ENCODE data around the gene ANKRD55.
"Not testable (repeated sequence)": the region's sequence is repeated elsewhere in the genome, so short reads cannot be mapped to it uniquely, and the experiment has no call there.

ANKRD55 gene

DNA sequence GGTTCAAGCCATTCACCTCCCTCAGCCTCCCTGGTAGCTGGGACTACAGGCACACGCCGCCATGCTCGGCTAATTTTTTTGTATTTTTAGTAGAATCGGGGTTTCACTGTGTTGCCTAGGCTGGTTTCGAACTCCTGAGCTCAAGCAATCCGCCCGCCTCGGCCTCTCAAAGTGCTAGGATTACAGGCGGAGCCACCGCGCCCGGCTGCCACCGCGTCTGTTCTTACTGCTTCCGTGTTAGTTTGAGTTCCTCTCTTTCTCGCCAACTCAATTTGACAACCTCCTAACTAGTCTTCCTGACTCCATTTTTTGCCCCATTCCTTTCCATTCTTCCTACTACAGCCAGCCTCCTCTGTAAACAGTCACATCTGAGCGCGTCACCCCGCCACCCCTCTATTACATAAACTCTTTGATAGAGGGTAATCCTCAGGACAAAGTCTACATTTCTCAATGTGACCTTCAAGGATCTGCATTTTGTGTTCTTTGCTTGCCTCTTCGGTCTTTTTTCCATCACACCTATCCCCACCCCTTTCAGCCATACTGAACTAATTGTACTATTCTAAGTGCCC is 149.8 kb downstream of the ANKRD55 start:
- DNase-seq (ENCODE audit: low read depth in 2 of 3, low spot score in 2 of 3), result no peak

DNA sequence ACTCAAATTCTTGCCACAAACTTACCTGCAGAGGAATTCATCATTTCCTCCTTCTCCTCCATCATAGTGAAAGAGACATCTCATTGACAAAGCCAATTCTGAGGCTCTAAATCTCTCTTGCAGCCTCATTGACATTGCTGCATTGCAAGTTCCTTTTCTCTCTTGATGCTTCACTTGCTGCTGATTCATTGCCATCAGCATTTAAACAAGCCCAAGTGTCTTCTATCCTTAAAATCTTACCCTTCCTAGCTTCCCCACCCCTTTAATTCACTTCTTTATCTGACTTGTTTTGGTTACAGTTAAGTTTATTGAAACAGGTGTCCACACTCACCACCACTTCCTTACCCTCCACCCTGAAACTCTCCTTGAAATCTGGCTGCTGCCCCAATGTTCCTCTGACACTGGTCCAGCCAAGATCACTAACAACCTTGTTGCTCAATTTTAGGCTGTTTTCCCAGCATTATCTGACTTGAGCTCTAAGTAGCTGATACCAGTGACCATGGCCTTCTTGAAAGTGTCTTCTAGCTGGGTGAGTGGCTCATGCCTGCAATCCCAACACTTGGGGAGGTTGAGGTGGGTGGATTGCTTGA is 152.0 kb downstream of the ANKRD55 start:
- not testable (repeated sequence) for DNase-seq (ENCODE audit: low read depth in 2 of 3, low spot score in 2 of 3)

DNA sequence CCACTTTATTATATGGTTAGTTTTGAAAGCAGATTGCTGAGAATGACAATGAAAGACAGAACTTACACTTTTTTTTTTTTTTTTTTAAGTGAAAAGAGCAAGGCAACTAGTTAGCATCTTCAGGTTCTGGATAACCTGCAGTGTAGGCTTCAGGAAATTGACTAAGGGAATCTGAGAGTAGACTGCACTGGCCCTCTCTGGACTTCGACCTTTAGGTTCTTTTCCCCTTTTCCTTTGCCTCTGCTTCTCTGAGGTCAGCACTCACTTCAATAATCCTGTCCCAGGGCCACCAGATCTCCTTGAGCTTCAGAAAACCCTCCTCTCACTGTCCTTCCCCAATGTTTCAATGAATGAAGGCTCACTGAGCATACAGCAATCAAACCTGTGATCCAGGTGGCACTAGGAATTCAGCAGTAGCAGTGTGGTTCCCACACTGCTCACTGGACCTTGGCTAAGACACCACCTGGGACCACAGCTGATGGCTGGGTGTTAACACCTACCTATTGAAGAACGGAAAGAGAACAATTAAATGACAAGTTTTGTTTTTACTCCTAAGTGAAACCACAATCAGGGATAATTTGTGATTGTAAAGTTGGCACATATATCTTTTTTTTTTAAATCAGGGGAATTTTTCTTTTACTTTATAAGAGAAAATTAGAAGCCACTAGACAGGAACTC is 152.6 kb downstream of the ANKRD55 start:
- no peak for DNase-seq (ENCODE audit: low read depth in 2 of 3, low spot score in 2 of 3)

DNA sequence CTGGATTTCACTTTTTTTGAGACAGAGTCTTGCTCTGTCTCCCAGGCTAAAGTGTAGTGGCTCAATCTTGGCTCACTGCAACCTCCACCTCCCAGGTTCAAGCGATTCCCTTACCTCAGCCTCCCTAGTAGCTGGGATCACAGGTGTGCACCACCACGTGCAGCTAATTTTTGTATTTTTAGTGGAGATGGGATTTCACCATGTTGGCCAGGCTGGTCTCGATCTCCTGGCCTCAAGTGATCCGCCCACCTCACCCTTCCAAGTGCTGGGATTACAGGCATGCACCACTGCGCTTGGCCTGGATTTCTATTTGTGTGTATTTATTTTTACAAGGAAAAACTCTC is 154.0 kb downstream of the ANKRD55 start:
- not testable (repeated sequence) for DNase-seq (ENCODE audit: low read depth in 2 of 3, low spot score in 2 of 3)

DNA sequence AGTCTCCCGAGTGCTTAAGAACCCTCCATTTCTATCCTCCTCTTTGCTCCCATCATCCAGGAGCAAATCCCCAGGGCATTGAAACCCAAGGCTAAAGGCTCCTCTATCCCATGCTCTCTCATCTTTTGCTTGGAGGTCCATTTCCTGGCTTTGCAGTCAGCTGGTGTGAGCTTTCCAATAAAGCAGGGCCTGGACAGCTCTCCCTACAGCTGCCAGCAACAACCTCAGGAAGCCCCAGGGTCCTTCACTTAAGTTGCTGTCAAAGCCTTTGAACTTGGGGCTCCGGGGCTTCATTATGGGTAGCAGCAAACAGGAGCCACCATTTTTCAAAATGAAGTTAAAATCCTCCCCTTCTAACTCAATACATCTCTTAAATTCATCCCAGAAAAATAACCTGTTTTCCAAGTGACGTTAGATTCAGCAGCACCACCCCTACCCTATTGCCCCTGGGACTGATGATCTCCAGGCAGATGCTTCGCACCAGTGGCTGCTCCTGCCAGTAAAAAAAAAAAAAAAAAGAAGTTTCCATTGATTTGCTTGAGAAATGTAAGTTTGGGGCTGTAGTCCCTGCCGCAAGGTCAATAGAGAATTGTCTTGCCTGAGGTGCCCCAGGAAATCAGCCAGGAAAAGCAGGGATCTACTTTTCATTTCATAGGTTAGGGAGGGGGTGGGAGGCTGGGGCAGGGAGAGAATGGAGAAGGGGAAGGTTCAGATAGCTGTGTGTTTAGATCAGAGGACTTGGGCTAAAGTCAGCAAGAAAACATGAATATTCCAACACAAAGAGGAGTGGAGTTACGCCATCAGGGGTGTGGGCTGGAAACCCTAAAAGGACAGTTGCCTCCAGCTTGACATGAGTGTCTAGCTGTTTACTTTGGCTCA is 154.6 kb downstream of the ANKRD55 start:
- no peak for DNase-seq (ENCODE audit: low read depth in 2 of 3, low spot score in 2 of 3)

DNA sequence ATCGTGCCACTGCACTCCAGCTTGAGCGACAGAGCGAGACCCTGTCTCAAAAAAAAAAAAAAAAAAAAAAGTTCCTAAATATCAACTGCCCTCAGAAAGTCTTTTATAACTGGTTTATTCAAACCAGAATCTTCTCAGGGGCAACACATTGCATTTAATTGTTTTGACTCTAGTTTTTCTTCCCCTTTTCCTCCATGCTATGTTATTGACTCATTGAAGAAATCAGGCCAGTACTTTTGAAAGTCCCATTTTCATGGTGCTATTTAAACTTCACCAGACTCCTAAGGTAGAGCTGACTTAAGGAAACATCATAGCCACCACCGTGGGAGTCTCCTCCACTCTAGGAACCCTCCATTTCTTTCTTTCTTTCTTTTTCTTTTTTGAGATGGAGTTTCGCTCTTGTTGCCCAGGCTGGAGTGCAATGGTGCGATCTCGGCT is 155.3 kb downstream of the ANKRD55 start:
- DNase-seq (ENCODE audit: low read depth in 2 of 3, low spot score in 2 of 3), result no peak

DNA sequence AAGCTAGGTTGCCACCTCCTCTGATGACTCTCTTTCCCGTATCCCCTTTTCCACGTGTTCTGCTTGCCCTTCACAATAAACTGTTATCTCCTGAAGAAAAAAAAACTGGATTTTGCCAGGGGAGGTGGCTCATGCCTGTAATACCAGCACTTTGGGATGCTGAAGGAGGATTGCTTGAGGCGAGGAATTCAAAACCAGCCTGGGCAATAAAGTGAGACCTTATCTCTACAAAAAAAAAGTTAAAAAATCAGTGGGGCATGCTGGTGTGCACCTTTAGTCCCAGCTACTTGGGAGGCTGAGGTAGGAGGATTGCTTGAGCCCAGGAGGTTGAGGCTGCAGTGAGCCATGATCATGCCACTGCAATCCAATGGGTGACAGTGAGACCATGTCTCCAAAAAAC is 156.6 kb downstream of the ANKRD55 start:
- DNase-seq (ENCODE audit: low read depth in 2 of 3, low spot score in 2 of 3), result no peak

DNA sequence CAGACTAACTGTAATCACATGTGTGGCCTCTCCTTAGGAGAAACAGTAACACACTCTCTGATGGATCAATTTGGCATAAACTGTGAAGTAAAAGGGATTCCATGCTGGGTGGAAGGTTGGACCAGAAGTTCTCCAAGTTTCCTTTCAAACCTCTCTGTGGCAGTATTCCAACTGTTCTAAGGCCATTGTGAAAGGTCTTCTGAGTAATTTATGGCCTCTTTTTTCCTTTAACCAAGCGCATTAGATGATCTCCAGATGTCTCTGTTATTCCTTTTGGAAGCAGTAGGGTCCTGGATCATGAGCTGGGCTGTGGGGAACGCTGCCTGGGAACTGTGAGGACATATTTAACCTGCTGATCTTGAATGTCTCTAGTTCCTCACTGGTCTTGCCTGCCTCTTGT is 157.8 kb downstream of the ANKRD55 start:
- no peak for DNase-seq (ENCODE audit: low read depth in 2 of 3, low spot score in 2 of 3)

DNA sequence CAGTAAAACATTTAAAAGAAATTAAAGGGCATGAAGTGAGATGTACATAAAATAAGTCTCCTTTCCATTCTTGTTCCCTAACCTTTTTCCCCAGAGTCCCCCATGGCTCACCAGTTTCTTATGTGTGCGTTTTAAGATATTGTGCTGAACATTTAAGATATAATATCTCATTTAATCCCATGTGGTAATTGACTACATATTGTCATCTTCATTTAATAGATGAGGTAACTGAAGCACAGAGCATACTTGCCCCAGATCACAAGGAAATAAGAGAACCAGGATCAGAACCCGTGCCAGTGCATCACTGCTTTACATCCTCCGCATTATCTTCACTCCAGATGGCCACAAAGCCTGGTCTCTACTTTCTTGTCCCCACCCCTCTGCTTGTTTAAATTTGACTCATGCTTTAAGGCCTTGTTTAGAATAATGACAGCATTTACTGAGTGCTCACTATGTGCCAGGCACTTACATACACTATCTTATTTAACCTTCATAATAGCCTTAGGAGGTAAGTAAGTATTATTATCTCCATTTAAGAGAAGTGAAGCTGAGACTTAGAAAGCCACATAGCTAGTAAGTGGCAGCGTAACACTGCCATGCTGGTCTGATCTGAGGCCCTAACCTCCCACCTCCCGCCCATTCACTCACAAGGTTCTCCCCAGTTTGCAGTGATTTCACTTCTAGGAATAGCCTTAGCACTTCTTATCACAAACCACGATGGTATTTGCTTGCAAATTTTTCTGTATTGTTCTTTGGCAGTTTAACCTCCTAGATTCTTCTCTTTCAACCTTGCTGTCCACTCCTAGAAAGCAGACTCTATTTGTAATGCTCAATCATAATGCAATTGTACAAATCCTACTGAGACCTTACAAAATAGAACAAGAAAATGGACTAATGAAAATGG is 160.0 kb downstream of the ANKRD55 start:
- no peak for DNase-seq (ENCODE audit: low read depth in 2 of 3, low spot score in 2 of 3)

DNA sequence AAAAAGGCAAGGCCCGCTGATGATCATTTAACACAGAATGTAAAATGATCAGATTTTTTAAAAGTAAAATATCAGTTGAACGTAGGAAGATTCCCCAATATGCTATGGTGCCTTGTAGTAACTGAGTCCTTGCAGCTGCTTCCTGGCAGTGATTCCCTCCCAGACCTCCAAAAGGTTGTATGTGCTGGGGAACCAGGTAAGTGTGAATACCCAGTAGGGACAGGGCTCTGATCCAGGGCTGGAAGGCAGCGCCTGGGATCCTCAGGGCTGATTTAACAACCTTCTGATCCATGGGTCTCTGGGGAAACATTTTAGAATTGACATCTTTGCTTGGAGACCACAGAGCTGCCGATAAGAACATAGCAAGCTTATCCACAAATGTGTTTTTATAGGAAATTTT is 161.7 kb downstream of the ANKRD55 start:
- no peak for DNase-seq (ENCODE audit: low read depth in 2 of 3, low spot score in 2 of 3)

DNA sequence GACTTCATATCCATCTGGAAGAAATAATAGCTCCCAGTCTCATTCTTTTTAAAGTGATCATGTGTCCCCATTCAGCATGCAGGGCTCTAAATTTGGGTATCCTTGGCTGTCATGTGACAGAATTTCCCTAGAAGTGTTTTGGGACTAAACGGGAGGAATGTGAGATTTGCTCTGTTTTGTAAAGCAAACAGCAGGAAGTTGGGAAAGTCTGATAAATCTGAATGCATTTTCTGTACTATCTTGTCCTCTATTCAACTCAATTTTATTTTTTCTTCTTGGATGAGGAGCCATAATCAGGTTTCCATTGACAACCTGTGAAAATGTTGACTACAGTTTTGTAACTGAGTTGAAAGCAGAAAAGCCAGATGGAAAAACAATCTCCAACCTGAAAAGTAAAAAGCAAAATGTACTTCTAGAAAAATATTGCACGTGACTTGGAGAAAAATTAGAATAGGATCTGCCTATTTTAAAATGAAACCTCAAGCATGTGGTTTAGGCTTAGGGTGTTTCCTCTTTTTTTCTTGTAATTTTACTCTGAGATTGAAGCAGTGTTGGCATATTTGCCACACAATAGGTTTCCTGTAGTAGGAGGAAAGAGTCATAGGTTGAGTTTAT is 162.2 kb downstream of the ANKRD55 start:
- no peak for DNase-seq (ENCODE audit: low read depth in 2 of 3, low spot score in 2 of 3)

DNA sequence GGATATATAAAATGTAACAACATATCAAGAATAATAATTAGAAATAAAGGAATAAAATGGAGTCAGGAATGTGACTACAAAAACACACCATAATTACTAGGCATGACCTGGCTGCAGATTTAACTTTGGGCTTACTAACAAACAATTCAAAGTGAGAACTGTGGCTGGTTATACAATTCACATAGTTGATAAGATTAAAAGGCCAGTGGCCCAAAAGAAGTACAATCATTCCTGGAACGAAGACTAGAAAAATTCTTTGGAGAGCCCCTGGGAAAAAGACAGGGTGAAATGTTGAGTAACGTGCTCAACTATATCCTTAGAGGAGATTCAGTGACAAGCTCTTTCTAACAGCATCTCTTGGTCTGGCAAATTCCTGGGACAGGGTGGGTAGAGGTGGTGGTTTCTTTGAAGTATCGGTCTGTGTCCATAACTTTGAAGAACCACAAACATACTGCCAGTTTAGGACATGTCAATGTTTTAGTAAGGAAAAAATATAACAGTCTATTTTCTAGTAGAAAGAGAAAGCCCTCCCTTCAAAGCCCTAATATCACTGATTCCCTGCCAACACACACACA is 163.4 kb downstream of the ANKRD55 start:
- no peak for DNase-seq (ENCODE audit: low read depth in 2 of 3, low spot score in 2 of 3)

DNA sequence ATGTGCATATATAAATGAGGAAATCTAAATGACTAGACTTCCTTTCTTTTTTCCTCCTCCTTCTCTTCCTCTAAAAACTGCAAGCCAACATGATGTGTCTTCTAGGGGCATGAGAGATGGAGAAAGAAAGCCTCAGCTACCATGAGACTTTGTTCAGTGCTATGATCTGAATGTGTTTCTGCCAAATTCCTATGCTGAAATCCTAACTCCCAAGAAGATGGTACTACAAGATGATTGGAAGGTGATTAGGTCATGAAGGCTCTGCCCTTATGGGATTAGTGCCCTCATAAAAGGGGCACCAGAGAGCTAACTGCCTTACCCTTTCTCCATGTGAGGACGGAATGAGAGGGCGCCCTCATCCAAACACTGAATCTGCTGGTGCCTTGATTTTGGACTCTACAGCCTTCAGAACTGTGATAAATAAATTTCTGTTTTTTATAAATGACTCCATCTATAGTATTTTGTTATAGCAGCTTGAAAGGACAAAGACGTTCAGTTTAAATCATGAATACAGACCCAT is 166.1 kb downstream of the ANKRD55 start:
- no peak for DNase-seq (ENCODE audit: low read depth in 2 of 3, low spot score in 2 of 3)

DNA sequence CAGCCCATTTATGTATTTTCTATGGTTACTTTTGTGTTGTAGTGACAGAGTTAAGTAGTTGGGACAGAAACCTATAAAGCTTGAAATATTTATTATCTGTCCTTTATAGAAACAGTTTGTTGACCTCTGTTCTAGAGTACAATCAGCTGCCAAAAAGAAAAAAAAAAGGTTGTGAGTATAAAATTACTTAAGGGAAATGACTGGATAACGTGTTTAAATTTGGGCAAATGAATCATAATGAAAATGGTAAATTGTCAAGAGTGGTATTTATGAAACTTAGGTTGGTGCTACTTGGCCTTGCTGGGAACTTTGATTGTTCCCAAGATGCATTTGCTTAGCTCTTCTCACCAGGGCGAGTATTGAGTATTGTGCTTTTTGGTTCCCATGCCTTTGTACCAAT is 168.1 kb downstream of the ANKRD55 start:
- no peak for DNase-seq (ENCODE audit: low read depth in 2 of 3, low spot score in 2 of 3)

DNA sequence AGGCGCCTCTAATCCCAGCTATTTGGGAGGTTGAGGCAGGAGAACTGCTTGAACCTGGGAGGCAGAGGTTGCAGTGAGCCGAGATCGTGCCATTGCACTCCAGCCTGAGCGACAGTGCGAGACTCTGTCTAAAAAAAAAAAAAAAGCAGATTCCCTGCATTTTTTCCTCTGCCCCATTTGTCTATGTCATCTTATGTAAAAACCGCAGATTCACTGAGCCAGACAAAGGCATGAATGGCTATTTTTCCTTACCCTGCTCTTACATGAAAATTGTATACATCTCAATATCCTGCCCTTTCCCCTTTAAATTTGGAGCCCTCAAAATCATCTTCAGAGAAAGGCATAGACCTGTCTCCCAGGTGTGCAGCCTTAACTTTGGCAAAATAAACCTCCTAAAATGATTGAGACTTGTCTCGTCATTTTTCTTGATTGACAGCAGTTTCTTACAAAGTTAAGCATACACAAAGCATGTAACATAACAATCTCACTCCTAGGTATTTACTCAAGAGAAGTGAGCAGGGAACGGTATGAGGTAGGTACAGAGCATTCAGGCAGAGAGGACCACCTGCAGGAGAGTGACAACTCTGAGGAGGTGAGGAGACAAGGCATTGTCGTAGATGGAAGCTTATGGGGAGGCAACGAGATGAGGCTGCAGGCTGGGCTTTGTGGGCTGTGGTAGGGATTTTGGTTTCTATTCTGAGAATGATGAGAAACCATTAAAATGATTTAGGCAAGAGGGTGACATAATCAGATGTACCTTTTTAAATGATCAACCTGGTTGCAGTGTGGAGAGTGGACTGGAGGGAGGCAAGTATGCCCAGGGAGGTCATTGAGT is 172.6 kb downstream of the ANKRD55 start:
- DNase-seq (ENCODE audit: low read depth in 2 of 3, low spot score in 2 of 3), result no peak

DNA sequence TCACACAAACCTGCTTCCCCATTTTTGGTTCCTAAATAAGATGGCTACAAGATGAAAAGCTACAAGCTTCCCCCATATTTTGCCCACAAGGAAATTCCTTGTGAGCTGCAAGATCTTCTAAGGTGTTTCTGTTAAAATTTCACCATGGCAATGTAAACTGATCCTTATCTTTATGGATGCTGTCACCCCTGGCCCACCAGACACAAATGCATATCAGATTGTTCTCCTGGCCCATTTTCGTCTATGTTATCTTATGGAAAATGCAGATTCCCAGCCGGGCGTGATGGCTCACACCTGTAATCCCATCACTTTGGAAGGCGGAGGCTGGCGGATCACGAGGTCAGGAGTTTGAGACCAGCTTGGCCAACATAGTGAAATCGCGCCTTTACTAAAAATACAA is 173.3 kb downstream of the ANKRD55 start:
- no peak for DNase-seq (ENCODE audit: low read depth in 2 of 3, low spot score in 2 of 3)

DNA sequence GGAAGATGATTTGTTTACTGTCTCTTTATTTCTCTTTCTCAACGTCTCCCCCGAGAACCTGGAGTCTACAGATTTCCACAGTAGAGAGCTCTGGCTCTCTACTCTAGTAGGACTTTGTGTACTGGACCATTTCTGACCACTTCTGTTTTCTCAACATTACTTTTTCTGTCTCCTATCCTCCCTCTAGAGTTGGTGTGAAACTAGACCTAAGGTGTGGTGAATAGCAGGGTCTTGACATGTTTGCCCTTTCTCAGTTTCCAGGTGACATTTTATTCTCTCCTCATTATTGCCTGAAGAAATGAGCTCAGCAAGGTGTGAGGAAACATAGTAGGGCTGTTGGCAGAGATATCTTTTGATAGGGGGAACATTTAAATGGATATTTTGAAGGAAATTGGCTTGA is 176.3 kb downstream of the ANKRD55 start:
- DNase-seq (ENCODE audit: low read depth in 2 of 3, low spot score in 2 of 3), result no peak

DNA sequence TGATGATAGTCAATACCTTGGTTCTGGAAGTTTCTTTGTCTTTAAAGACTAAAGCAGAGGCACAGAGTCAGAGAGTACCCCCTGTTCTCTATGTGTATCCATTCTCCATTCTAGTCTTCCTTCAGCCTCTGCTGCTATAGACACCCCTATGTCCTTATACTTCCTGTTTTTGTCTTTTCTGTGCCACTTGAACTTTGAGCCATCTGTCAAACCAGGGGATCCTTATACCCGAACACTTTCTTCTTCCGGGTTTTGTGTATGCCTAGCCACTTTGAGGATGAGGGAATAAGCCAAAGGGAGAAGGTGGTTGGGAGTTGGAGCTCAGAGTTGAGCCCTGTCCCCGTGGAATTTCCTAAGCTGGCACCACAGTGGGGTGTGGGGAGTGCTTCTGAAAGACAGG is 177.3 kb downstream of the ANKRD55 start:
- DNase-seq (ENCODE audit: low read depth in 2 of 3, low spot score in 2 of 3), result no peak

DNA sequence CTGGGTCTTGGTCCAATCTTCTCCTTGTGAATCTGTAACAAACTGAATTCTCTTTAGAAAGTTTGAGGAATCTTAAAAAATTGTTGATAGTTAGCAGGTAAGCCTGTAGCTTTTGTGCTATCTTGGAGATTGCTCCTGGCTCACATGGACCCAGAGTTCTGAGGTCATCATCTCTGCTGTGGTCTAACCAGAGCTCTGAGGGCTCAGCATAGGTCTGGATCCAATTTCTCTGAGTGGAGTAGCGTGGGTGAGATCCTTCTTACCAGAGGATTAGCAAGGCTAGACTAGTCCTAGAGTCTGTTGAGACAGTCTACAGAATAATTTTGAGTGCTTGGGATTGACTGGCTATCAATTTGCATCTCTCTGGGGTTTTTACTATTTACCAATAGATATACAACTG is 177.8 kb downstream of the ANKRD55 start:
- no peak for DNase-seq (ENCODE audit: low read depth in 2 of 3, low spot score in 2 of 3)
